Activated naive CD8-positive, alpha-beta T cell treated with anti-CD3 and anti-CD28 coated beads, Interleukin-2, amount 50 U/mL, for 24 hours (primary cell): ENCODE results near the gene KIAA0232.

ENCODE experiments used
- ATAC-seq: fragments of 150-1000 bp; cut with Tn5 transposase; one replicate; pipeline ENCODE4 v1.10.0; 2021
- DNase-seq: peaks from one replicate; pipeline ENCODE4 v3.0.0; 2021
- H3K27ac Mint-ChIP-seq: one replicate; pipeline ENCODE4 v1.8.0; 2021; ENCODE audit warnings: mild to moderate bottlenecking, mixed read lengths
- H3K27me3 Mint-ChIP-seq: one replicate; pipeline ENCODE4 v1.8.0; 2021; ENCODE audit warnings: mixed read lengths
- H3K36me3 Mint-ChIP-seq: one replicate; pipeline ENCODE4 v1.8.0; 2021; ENCODE audit warnings: low read depth, mixed read lengths
- H3K4me1 Mint-ChIP-seq: one replicate; pipeline ENCODE4 v1.8.0; 2021; ENCODE audit warnings: mixed read lengths
- H3K4me3 Mint-ChIP-seq: one replicate; pipeline ENCODE4 v1.8.0; 2021; ENCODE audit warnings: mild to moderate bottlenecking, moderate library complexity, mixed read lengths
- H3K9me3 Mint-ChIP-seq: one replicate; pipeline ENCODE4 v1.8.0; 2021; ENCODE audit warnings: mixed read lengths

KIAA0232 gene

DNA sequence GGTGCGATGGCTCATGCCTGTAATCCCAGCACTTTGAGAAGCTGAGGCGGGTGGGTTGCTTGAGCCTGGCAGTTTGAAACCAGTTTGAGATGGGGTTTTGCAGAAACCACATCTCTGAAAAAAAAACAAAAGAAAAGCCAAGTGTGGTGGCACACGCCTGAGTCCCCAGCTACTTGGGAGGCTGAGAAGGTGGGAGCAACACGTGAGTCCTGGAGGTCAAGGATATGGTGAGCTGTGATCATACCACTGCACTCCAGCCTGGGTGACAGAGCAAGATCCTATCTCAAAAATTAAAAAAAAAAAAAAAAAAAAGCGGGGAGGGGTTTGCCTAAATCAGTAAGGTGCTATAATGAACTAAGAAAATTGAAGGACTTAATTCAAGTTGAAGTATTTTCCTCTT is 68.9 kb downstream of the KIAA0232 start:
- Mint-ChIP-seq H3K36me3 (peaks cover 43% of the 10 kb centered on the region), H3K9me3 (peaks cover 4% of the 10 kb centered on the region), H3K4me3 (no peak overlapping the region), H3K27ac (no peak overlapping the region), H3K27me3 (no peaks in the 10 kb centered on the region), H3K4me1 (peaks cover 28% of the 10 kb centered on the region)
- no peak for DNase-seq
- ATAC-seq, result no peak

GRCh38 chr4:6851962-6852361 is 69.4 kb downstream of the KIAA0232 start:
- Mint-ChIP-seq H3K4me1 (peaks cover 32% of the 10 kb centered on the region), H3K4me3 (no peak overlapping the region), H3K27ac (no peak overlapping the region), H3K36me3 (peaks cover 45% of the 10 kb centered on the region), H3K27me3 (no peaks in the 10 kb centered on the region), H3K9me3 (peaks cover 4% of the 10 kb centered on the region)
- ATAC-seq, result no peak
- no peak for DNase-seq

GRCh38 chr4:6852582-6852981 is 70.1 kb downstream of the KIAA0232 start:
- peaks cover 51% of the 10 kb centered on the region for H3K36me3 Mint-ChIP-seq
- peaks cover 31% of the 10 kb centered on the region for H3K4me1 Mint-ChIP-seq
- H3K9me3 Mint-ChIP-seq, result peaks cover 4% of the 10 kb centered on the region
- no peak overlapping the region for H3K4me3 Mint-ChIP-seq
- H3K27ac Mint-ChIP-seq, result no peak overlapping the region
- H3K27me3 Mint-ChIP-seq, result no peaks in the 10 kb centered on the region
- DNase-seq, result no peak
- no peak for ATAC-seq

DNA sequence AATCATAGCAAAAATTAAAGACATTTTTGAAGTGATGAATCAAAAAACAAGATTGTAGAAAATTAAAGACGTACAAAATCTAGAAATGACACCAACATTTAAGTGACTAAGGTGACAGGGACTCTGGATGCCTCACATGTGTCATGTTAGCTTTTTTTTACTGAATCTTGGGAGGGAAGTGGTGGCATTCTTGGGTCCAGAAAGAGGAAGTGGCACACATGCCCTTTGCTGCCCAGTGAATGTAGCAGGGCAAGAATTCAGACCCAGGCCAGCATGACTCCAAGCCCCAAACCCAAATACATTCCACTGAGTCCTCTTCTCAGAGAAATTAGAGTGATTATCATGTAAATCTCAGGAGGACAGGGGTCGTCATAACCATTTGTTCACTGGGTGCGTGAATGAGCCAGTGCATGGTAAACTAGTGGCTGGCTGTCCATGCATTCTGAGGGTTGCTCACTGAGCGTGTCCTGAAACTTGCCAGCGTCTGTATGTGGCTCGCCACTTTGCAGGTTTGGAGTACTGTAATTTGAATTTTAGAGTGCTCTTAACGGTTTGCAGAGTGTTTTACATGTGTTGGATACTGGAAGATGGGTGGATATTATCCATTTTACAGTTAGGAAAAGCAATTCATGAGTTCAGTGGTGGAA is 71.7 kb downstream of the KIAA0232 start:
- Mint-ChIP-seq H3K4me3 (no peak overlapping the region), H3K27ac (no peak overlapping the region), H3K27me3 (no peaks in the 10 kb centered on the region), H3K4me1 (peaks cover 31% of the 10 kb centered on the region), H3K36me3 (peaks cover 51% of the 10 kb centered on the region), H3K9me3 (peaks cover 4% of the 10 kb centered on the region)
- ATAC-seq, result no peak
- DNase-seq, result no peak

DNA sequence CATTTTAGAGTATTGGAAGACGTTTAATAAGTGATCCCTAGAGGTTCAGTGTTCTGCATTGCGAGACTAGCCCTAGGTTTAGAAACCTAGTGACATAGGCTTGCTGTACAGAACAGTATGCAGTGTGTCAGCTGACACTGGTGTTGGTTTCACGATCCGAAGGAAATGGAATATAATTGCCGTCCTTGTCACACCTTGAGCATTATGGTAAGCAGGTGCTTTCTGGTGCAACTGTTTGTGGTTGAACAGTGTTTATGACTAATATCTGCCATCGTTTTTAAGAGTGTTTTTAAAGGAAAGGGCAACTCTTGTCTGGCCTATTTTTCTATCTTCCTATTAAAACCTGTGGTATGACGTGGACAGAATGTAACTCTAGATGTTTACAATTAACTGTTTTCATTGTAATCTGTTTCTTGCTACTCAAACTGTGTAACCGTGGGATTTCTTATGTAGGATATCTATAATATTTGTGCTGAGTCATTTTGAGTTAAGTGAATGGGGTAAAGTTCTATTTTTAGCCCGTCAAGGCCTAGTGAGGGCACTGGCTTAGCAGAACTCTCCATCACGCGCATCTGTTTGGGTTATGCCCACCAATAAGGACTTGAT is 73.3 kb downstream of the KIAA0232 start:
- Mint-ChIP-seq H3K27ac (peak overlapping the region; percentile 94), H3K9me3 (peaks cover 4% of the 10 kb centered on the region), H3K36me3 (peaks cover 47% of the 10 kb centered on the region), H3K27me3 (no peaks in the 10 kb centered on the region), H3K4me3 (peak overlapping the region; percentile 44), H3K4me1 (peaks cover 31% of the 10 kb centered on the region)
- DNase-seq (peak; percentile 13), ATAC-seq (peak; percentile 96)

DNA sequence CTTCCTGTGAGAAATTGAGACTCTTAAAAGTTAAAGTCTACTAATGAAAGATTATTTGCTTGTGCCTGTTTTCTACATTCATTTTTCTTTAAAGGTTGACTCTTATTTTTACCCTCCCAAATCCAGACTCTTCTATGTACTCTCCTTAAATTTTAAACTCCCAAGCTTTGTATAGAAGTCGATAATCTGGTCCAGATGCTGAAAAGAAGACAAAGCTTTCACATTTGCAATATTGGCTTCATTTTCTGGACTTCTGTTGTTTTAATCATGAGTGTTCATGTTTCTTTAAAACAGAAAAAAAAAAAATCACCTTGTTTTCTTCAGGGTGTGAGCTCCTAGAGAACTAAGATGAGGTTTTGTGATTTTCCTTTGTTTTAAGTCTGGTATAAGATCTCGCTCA is 73.9 kb downstream of the KIAA0232 start:
- peak overlapping the region; percentile 94 for H3K27ac Mint-ChIP-seq
- H3K4me1 Mint-ChIP-seq, result peaks cover 31% of the 10 kb centered on the region
- no peaks in the 10 kb centered on the region for H3K27me3 Mint-ChIP-seq
- peaks cover 47% of the 10 kb centered on the region for H3K36me3 Mint-ChIP-seq
- H3K9me3 Mint-ChIP-seq, result peaks cover 4% of the 10 kb centered on the region
- DNase-seq (no peak), ATAC-seq (no peak)
- H3K4me3 Mint-ChIP-seq, result no peak overlapping the region

DNA sequence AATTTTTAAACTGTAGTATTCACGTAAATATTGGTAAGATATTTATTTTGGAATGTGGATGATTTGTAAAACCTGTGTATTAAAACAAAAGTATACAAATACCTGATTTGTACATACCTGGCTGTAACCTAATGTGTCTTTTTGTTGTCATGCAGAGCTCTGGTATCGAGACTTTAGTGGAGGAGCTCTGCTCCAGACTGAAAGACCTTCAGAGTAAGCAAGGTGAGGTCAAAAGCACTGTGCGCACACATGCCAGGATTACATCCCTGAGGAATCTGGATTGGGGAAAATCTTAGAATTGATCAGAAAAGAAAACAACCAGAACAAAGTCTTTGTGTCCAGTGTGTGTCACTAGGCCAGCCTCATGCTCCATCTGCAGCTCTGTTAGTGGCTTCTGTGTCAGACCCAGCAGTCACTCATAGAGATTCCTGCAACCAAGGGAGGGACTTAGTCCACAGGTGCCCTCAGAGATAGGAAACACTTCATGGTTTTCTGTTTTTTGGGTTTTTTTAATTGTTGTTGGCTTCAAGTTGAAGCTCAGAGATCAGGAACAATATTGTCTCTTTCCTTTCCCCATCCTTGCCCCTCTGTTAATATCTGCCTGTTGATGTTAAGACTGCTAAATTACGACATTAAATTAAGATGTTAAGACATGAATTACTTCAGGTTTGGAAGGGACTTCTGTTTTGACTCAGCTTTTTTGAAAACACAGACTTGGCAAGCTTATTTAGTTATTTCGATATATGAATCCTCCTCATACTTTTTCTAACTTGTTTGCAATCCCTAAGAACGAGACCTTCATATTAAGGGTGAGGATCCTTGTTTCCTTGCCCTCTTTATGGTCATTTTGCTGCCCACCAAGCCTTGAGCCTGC is 74.7 kb downstream of the KIAA0232 start:
- Mint-ChIP-seq H3K4me3 (no peak overlapping the region), H3K9me3 (no peaks in the 10 kb centered on the region), H3K4me1 (peaks cover 31% of the 10 kb centered on the region), H3K36me3 (peaks cover 47% of the 10 kb centered on the region), H3K27ac (no peak overlapping the region), H3K27me3 (no peaks in the 10 kb centered on the region)
- DNase-seq (no peak), ATAC-seq (no peak)

- no peaks in the 10 kb centered on the region for H3K27me3 Mint-ChIP-seq
- peaks cover 23% of the 10 kb centered on the region for H3K4me1 Mint-ChIP-seq
- H3K36me3 Mint-ChIP-seq, result peaks cover 49% of the 10 kb centered on the region
- DNase-seq (no peak), ATAC-seq (no peak)
- H3K4me3 Mint-ChIP-seq, result no peak overlapping the region
- no peak overlapping the region for H3K27ac Mint-ChIP-seq
- no peaks in the 10 kb centered on the region for H3K9me3 Mint-ChIP-seq
Measured at GRCh38 chr4:6858997-6859396, 76.5 kb downstream of the KIAA0232 start.

DNA sequence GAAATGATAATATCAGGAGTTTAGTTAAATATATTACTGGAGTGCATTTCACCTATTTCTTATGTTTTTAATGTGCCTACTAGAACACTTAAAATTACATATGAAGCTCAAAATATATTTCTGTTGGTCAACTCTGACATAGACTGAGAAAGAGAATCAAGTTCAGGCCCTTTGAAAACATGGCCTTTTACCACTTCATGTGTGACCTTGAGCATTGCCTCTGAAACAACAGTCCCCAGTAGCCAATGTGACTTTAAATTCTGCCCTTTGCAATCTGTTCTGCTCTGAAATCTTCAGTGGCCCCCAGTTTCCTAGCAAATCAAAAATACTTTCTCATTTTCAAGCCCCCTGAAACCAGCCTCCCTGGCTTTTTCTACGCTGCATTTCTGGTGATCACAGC is 77.0 kb downstream of the KIAA0232 start:
- DNase-seq, result no peak
- peaks cover 49% of the 10 kb centered on the region for H3K36me3 Mint-ChIP-seq
- peaks cover 18% of the 10 kb centered on the region for H3K4me1 Mint-ChIP-seq
- no peaks in the 10 kb centered on the region for H3K27me3 Mint-ChIP-seq
- no peak for ATAC-seq
- no peak overlapping the region for H3K27ac Mint-ChIP-seq
- H3K4me3 Mint-ChIP-seq, result no peak overlapping the region
- no peaks in the 10 kb centered on the region for H3K9me3 Mint-ChIP-seq

- peaks cover 23% of the 10 kb centered on the region for H3K36me3 Mint-ChIP-seq
- H3K4me1 Mint-ChIP-seq, result no peaks in the 10 kb centered on the region
- no peaks in the 10 kb centered on the region for H3K9me3 Mint-ChIP-seq
- H3K4me3 Mint-ChIP-seq, result no peak overlapping the region
- ATAC-seq (no peak), DNase-seq (no peak)
- no peaks in the 10 kb centered on the region for H3K27me3 Mint-ChIP-seq
- no peak overlapping the region for H3K27ac Mint-ChIP-seq
Measured at GRCh38 chr4:6868386-6868785, 85.9 kb downstream of the KIAA0232 start.

DNA sequence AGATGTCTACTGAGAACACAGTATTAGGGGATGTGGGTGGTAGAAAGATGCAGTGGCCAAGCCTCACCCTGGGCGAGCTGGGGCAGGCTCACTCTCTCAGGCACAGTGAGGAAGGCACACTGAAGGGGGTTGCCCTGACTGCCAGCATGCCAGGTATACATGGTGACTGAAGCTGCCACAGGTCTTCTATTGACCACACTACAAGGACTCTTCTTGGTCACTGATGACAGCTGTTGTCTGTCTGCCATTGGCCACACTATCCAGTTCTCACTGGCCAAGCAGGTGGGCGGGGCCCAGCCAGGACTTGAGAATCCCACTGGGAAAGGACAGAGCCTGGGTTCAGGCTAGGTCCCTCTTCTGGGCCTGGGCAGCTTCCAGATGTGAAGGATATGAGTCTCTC is 87.4 kb downstream of the KIAA0232 start:
- H3K36me3 Mint-ChIP-seq, result peaks cover 18% of the 10 kb centered on the region
- no peak overlapping the region for H3K4me3 Mint-ChIP-seq
- ATAC-seq, result no peak
- H3K27me3 Mint-ChIP-seq, result no peaks in the 10 kb centered on the region
- H3K4me1 Mint-ChIP-seq, result no peaks in the 10 kb centered on the region
- H3K27ac Mint-ChIP-seq, result no peak overlapping the region
- H3K9me3 Mint-ChIP-seq, result no peaks in the 10 kb centered on the region
- DNase-seq, result no peak

GRCh38 chr4:6873291-6873690 is 90.8 kb downstream of the KIAA0232 start:
- H3K36me3 Mint-ChIP-seq, result peaks cover 19% of the 10 kb centered on the region
- no peaks in the 10 kb centered on the region for H3K4me1 Mint-ChIP-seq
- DNase-seq (no peak), ATAC-seq (no peak)
- no peak overlapping the region for H3K4me3 Mint-ChIP-seq
- no peaks in the 10 kb centered on the region for H3K9me3 Mint-ChIP-seq
- no peaks in the 10 kb centered on the region for H3K27me3 Mint-ChIP-seq
- no peak overlapping the region for H3K27ac Mint-ChIP-seq

- peak; percentile 76 for ATAC-seq
- DNase-seq, result peak; percentile 80
- Mint-ChIP-seq H3K4me3 (no peak overlapping the region), H3K27me3 (no peaks in the 10 kb centered on the region), H3K4me1 (no peaks in the 10 kb centered on the region), H3K9me3 (no peaks in the 10 kb centered on the region), H3K27ac (no peak overlapping the region), H3K36me3 (peaks cover 21% of the 10 kb centered on the region)
Measured at GRCh38 chr4:6873792-6874461, 91.4 kb downstream of the KIAA0232 start.

- Mint-ChIP-seq H3K36me3 (peaks cover 26% of the 10 kb centered on the region), H3K27ac (no peak overlapping the region), H3K27me3 (no peaks in the 10 kb centered on the region), H3K9me3 (no peaks in the 10 kb centered on the region), H3K4me1 (no peaks in the 10 kb centered on the region), H3K4me3 (no peak overlapping the region)
- no peak for DNase-seq
- no peak for ATAC-seq
Measured at GRCh38 chr4:6874981-6875380, 92.5 kb downstream of the KIAA0232 start.
